Fibroblast of the aortic adventitia (primary cell): ENCODE measurements around the gene PCNX2. TPM values are rescaled to one million over a fixed set of nuclear protein-coding genes. Genes with fewer than 3 reads are reported as not detected.

Experiments
- DNase-seq: peaks from one replicate; pipeline ENCODE4 v3.0.0-alpha.2; 2010; ENCODE audit warnings: low read depth
- H3K4me3 ChIP-seq: 2 replicates; pipeline ENCODE4 v1.5.1; 2011; ENCODE audit warnings: low read depth, mild to moderate bottlenecking, control low read depth, low read length, moderate library complexity
- total RNA-seq: library from RNA; depleted of rRNA; stranded (reverse); fragments of >200 nt; gene quantifications from 2 replicates; pipeline ENCODE4 v1.2.3, GENCODE V29; 2012; ENCODE audit warnings: low replicate concordance
- TF ChIP-seq, protein P1 (sequence below): IDR thresholded peaks from 2 replicates; pipeline ENCODE4 v1.5.1; 2011; ENCODE audit warnings: mild to moderate bottlenecking, low read length, control low read depth, inconsistent platforms; ENCODE audit not compliant: insufficient read depth

PCNX2 gene
- total RNA-seq, 1 donor, result 70.7 TPM

GRCh38 chr1:233281711-233282581 lies 13.6 kb downstream of the PCNX2 start:
- TF ChIP-seq, protein P1, sequence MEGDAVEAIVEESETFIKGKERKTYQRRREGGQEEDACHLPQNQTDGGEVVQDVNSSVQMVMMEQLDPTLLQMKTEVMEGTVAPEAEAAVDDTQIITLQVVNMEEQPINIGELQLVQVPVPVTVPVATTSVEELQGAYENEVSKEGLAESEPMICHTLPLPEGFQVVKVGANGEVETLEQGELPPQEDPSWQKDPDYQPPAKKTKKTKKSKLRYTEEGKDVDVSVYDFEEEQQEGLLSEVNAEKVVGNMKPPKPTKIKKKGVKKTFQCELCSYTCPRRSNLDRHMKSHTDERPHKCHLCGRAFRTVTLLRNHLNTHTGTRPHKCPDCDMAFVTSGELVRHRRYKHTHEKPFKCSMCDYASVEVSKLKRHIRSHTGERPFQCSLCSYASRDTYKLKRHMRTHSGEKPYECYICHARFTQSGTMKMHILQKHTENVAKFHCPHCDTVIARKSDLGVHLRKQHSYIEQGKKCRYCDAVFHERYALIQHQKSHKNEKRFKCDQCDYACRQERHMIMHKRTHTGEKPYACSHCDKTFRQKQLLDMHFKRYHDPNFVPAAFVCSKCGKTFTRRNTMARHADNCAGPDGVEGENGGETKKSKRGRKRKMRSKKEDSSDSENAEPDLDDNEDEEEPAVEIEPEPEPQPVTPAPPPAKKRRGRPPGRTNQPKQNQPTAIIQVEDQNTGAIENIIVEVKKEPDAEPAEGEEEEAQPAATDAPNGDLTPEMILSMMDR, result no peak
- H3K4me3 ChIP-seq, result no peak overlapping the region
- DNase-seq, result peak; percentile 65

GRCh38 chr1:233279971-233280370 lies 15.6 kb downstream of the PCNX2 start:
- no peak for DNase-seq
- TF ChIP-seq, protein P1, result no peak
- H3K4me3 ChIP-seq, result no peak overlapping the region

DNA sequence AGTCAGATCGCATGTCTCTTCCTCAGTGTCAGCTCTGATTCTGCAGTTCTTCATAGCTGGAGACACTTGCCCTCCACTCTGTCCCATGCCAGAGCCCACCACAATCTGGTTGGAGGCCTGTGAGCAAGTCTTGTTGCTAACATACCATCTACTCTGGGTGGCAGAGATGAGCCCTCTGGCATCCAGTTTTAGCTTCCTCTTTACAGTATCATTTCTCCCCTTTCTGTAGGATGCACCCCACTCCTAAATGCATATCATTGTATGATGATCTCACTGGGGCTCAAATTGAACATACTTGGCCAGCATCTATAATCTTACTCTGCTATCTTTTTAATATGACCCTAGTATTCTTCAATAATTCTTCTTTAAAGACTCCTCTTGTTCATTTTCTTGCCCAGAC lies 16.9 kb downstream of the PCNX2 start:
- DNase-seq, result no peak
- no peak overlapping the region for H3K4me3 ChIP-seq
- TF ChIP-seq, protein P1, result no peak

GRCh38 chr1:233277637-233278606 lies 17.6 kb downstream of the PCNX2 start:
- TF ChIP-seq, protein P1, result no peak
- no peak for DNase-seq
- H3K4me3 ChIP-seq, result no peak overlapping the region

DNA sequence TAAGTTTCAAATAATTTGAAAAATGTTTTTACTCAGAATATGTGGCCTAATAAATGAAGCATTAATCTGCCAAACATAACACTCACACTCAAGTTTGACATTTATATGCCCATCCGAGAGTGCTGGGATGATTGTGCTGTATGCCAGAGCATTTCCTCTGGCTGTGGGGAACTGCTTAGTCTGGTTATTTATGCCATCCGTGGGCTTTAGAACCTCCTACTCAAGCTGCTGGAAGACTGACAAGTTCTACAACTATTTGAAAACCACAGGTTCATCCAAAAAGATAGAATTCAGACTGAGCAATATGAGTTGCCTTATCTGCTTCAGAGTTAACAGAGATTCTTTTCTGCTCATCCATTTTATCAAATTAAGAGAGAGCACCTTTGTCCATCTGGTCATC lies 25.9 kb downstream of the PCNX2 start:
- TF ChIP-seq, protein P1, result no peak
- DNase-seq, result peak; percentile 12

GRCh38 chr1:233268389-233269022 lies 27.0 kb downstream of the PCNX2 start:
- TF ChIP-seq, protein P1, result no peak
- no peak overlapping the region for H3K4me3 ChIP-seq
- no peak for DNase-seq

More for the DNA sequence above, 25.9 kb downstream of the PCNX2 start:
- H3K4me3 ChIP-seq, result no peak overlapping the region
